ENCODE measurements around the gene ANKS1B.

DNA sequence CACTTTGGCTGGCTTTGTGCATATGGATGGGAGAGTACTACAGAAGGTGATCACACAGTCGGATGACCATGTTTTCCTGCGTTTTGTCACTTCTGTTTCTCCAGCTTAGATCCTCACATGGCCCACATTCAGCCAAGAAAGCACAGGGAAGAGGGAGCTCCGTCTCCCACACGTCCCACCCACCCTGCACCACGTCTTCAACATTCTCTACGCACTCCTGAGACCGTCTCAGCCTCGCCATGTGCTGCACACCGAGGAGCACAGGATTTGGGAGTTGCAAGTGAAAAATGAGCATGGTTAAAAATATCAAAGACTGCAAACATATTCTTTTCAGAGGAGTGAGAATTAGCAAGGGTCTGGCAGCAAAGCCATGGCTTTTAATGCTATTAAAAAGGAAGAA is 1217.5 kb downstream of the ANKS1B start:
- TF ChIP-seq POLR2A (IDR thresholded peaks at IDR 0.05; ENCODE audit: borderline replicate concordance, extremely low read depth, insufficient read depth, insufficient read length): no peak
- no peak for TF ChIP-seq TCF7L2 (IDR thresholded peaks at IDR 0.05; ENCODE audit: borderline replicate concordance, extremely low read depth, insufficient read depth, insufficient read length)
- TF ChIP-seq ELF1 (IDR thresholded peaks at IDR 0.05; ENCODE audit: borderline replicate concordance, low read depth): no peak
- TF ChIP-seq SIN3A (IDR thresholded peaks at IDR 0.05; ENCODE audit: low read depth): no peak
- TF ChIP-seq CTCF (IDR thresholded peaks at IDR 0.05 in 2 of 3, conservative IDR thresholded peaks at IDR 0.05 in 1 of 3; ENCODE audit: borderline replicate concordance in 1 of 3, insufficient read depth in 1 of 3, low read depth in 2 of 3, low read length in 2 of 3): no peak
- TF ChIP-seq RAD21 (IDR thresholded peaks at IDR 0.05; ENCODE audit: low read depth): no peak
- TF ChIP-seq SRF (IDR thresholded peaks at IDR 0.05; ENCODE audit: low read depth): no peak
- TF ChIP-seq EGR1 (IDR thresholded peaks at IDR 0.05; ENCODE audit: low read depth): no peak
- TF ChIP-seq JUND (IDR thresholded peaks at IDR 0.05): no peak
- no peak for TF ChIP-seq ATF3 (IDR thresholded peaks at IDR 0.05)
- TF ChIP-seq FOSL1 (IDR thresholded peaks at IDR 0.05; ENCODE audit: low read depth): no peak
- no peak for TF ChIP-seq POLR2AphosphoS5 (IDR thresholded peaks at IDR 0.05; ENCODE audit: low read depth, low read length)
- TF ChIP-seq, protein P1, sequence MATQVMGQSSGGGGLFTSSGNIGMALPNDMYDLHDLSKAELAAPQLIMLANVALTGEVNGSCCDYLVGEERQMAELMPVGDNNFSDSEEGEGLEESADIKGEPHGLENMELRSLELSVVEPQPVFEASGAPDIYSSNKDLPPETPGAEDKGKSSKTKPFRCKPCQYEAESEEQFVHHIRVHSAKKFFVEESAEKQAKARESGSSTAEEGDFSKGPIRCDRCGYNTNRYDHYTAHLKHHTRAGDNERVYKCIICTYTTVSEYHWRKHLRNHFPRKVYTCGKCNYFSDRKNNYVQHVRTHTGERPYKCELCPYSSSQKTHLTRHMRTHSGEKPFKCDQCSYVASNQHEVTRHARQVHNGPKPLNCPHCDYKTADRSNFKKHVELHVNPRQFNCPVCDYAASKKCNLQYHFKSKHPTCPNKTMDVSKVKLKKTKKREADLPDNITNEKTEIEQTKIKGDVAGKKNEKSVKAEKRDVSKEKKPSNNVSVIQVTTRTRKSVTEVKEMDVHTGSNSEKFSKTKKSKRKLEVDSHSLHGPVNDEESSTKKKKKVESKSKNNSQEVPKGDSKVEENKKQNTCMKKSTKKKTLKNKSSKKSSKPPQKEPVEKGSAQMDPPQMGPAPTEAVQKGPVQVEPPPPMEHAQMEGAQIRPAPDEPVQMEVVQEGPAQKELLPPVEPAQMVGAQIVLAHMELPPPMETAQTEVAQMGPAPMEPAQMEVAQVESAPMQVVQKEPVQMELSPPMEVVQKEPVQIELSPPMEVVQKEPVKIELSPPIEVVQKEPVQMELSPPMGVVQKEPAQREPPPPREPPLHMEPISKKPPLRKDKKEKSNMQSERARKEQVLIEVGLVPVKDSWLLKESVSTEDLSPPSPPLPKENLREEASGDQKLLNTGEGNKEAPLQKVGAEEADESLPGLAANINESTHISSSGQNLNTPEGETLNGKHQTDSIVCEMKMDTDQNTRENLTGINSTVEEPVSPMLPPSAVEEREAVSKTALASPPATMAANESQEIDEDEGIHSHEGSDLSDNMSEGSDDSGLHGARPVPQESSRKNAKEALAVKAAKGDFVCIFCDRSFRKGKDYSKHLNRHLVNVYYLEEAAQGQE (IDR thresholded peaks at IDR 0.05; ENCODE audit: low read depth): no peak

Measured in HCT116 (cell line).